Common myeloid progenitor, CD34-positive (primary cell): ENCODE results near the gene PTH1R.

Experiments used
- CTCF ChIA-PET: fragments of 350-600 bp; sonication (Branson Sonifier 250); formaldehyde crosslinking; loops from one replicate; lab custom pipeline; 2021; ENCODE audit warnings: antibody characterized with exemption; lab: Charles Lee
- POLR2A ChIA-PET: fragments of 350-600 bp; sonication (Branson Sonifier 250); formaldehyde crosslinking; loops from one replicate; lab custom pipeline; 2021; ENCODE audit warnings: antibody characterized with exemption; lab: Charles Lee
- DNase-seq, 3 donors: peaks; one replicate each; pipeline versions ENCODE4 v3.0.0 to v3.0.0-alpha.2; 2013
- H3K27ac ChIP-seq, 2 experiments: 1 replicate in 1 of 2; 2 replicates in 1 of 2; pipeline ENCODE4 v1.7.0; 2013; ENCODE audit warnings: inconsistent platforms in 2 of 2, low read length in 2 of 2, mild to moderate bottlenecking in 2 of 2, low read depth in 1 of 2, moderate library complexity in 1 of 2; ENCODE audit not compliant: severe bottlenecking in 2 of 2, insufficient read depth in 1 of 2, poor library complexity in 1 of 2
- H3K27me3 ChIP-seq, 5 experiments: replicated peaks in 2 of 5; 1 replicate in 3 of 5; 2 replicates in 2 of 5; pipeline versions ENCODE4 v1.6.1 to v1.7.0; 2013; ENCODE audit warnings: low read length in 4 of 5, mild to moderate bottlenecking in 2 of 5, moderate library complexity in 2 of 5, inconsistent platforms in 1 of 5; ENCODE audit not compliant: insufficient read depth in 5 of 5, control insufficient read depth in 4 of 5
- H3K36me3 ChIP-seq, 4 experiments: 1 replicate in 2 of 4; 2 replicates in 2 of 4; pipeline versions ENCODE4 v1.6.1 to v1.7.0; 2013; ENCODE audit warnings: low read length in 3 of 4, control low read depth in 1 of 4, mild to moderate bottlenecking in 1 of 4; ENCODE audit not compliant: control insufficient read depth in 4 of 4, insufficient read depth in 4 of 4
- H3K4me1 ChIP-seq, 4 experiments: 1 replicate in 3 of 4; 2 replicates in 1 of 4; pipeline versions ENCODE4 v1.6.1 to v1.7.1; 2013; ENCODE audit warnings: low read length in 3 of 4, mild to moderate bottlenecking in 3 of 4, control low read depth in 1 of 4, inconsistent platforms in 1 of 4, moderate library complexity in 1 of 4; ENCODE audit not compliant: control insufficient read depth in 4 of 4, insufficient read depth in 4 of 4; ENCODE audit errors: control extremely low read depth in 1 of 4
- H3K4me3 ChIP-seq, 7 experiments: 1 replicate in 4 of 7; 2 replicates in 3 of 7; pipeline versions ENCODE4 v1.5.1 to v1.7.0; 2013; ENCODE audit warnings: mild to moderate bottlenecking in 7 of 7, low read length in 6 of 7, moderate library complexity in 6 of 7, inconsistent platforms in 2 of 7, low read depth in 2 of 7, control low read depth in 1 of 7; ENCODE audit not compliant: insufficient read depth in 4 of 7, control insufficient read depth in 1 of 7; ENCODE audit errors: extremely low read depth in 1 of 7
- H3K9me3 ChIP-seq, 5 experiments: 1 replicate in 4 of 5; 2 replicates in 1 of 5; pipeline versions ENCODE4 v1.6.1 to v1.7.1; 2013; ENCODE audit warnings: low read length in 4 of 5, mild to moderate bottlenecking in 2 of 5, inconsistent platforms in 1 of 5, low read depth in 1 of 5, moderate library complexity in 1 of 5; ENCODE audit not compliant: control insufficient read depth in 4 of 5, insufficient read depth in 2 of 5; ENCODE audit errors: control extremely low read depth in 1 of 5
- WGBS: methylation state at CpG from one replicate; pipeline ENCODE4 v1.1.5; 2013; ENCODE audit not compliant: insufficient coverage; 5-methylcytosine and 5-hydroxymethylcytosine counted together

Gene PTH1R

DNA sequence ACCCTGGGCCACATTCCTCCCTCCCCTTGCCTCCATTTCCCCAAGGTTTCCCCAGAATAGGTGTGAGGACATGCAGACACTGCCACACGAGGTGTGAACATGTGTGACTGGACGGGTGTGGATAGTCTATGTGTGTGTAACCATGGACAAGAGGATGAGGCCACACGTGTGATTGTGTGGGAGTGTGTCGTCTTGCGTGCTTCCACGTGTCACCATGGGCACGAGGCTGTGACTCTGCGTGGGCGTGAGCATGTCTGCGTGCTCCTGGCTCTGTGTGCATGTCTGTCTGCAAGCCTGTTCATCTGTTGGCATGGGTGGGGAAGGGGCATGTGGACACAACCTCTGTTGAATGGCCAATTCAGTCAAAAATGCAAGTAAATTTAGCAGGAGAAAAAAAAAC, 8.1 kb upstream of the PTH1R start:
- 95% methylated on average over 9 of the region's 10 CpGs for WGBS
- no peaks in the 10 kb centered on the region for H3K36me3 ChIP-seq
- H3K4me3 ChIP-seq, result no peak overlapping the region
- DNase-seq, result no peak
- H3K9me3 ChIP-seq, result no peaks in the 10 kb centered on the region
- H3K27me3 ChIP-seq, result no peaks in the 10 kb centered on the region
- CTCF ChIA-PET, result interaction anchor here (1.0 to 6.0 kb wide), 4 partner anchors 10 to 40 kb away, joined by 4 to 68 read pairs (median 34); no protein-coding TSS in a partner anchor
- no peak overlapping the region for H3K27ac ChIP-seq
- POLR2A ChIA-PET, result no interaction called here
- peaks cover 4 to 24% (median 20%) of the 10 kb centered on the region in 4 experiments for H3K4me1 ChIP-seq

- no peaks in the 10 kb centered on the region for H3K9me3 ChIP-seq
- H3K4me3 ChIP-seq, result no peak overlapping the region
- no peak overlapping the region for H3K27ac ChIP-seq
- no peak for DNase-seq
- H3K4me1 ChIP-seq, result peaks cover 4 to 36% (median 30%) of the 10 kb centered on the region in 4 experiments
- no peaks in the 10 kb centered on the region for H3K27me3 ChIP-seq
- WGBS, result 100% methylated on average over 4 of the region's 5 CpGs
- H3K36me3 ChIP-seq, result no peaks in the 10 kb centered on the region
- POLR2A ChIA-PET, result no interaction called here
- CTCF ChIA-PET, result interaction anchor here (0.8 to 6.0 kb wide), 7 partner anchors 10 to 38 kb away, joined by 3 to 62 read pairs (median 6); no protein-coding TSS in a partner anchor
Observed at GRCh38 chr3:46870651-46871050, 6.9 kb upstream of the PTH1R start.

DNA sequence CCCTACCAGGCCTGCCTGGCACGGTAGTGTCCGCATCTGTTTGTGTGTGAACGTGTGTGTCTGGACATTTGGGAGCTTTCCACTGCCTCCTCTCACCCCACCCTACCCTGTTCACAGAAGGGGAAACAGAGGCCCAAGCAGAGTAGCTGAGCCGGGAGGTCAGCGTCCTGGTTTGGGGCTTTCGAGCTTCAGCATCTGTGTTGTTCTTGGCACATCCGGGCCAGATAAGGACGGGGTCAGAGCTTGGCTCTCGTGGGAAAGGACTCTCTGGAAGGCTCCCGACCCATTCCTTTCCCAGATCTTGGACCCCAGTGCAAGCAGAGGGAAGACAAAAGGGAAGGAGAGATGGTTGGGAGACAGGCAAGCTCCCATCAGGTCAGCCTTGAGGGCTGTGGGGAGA, 6.3 kb upstream of the PTH1R start:
- H3K4me1 ChIP-seq, result peaks cover 4 to 41% (median 35%) of the 10 kb centered on the region in 4 experiments
- no peak overlapping the region for H3K4me3 ChIP-seq
- DNase-seq, result no peak
- no peaks in the 10 kb centered on the region for H3K36me3 ChIP-seq
- ChIA-PET POLR2A (no interaction called here), CTCF (interaction anchor here (0.8 to 6.0 kb wide), 9 partner anchors 9 to 166 kb away, joined by 3 to 62 read pairs (median 6); no protein-coding TSS in a partner anchor)
- H3K27ac ChIP-seq, result no peak overlapping the region
- no peaks in the 10 kb centered on the region for H3K27me3 ChIP-seq
- H3K9me3 ChIP-seq, result no peaks in the 10 kb centered on the region
- 98% methylated on average over 7 of the region's 10 CpGs for WGBS

- no peaks in the 10 kb centered on the region for H3K36me3 ChIP-seq
- POLR2A ChIA-PET, result interaction anchor here (1.0 kb wide), 1 partner anchor 17 kb away, joined by 3 read pairs; no protein-coding TSS in a partner anchor
- no peaks in the 10 kb centered on the region for H3K27me3 ChIP-seq
- H3K4me3 ChIP-seq, result no peak overlapping the region
- H3K4me1 ChIP-seq, result peaks cover 4 to 41% (median 36%) of the 10 kb centered on the region in 4 experiments
- WGBS, result 35% methylated on average over 5 of the region's 5 CpGs
- no peaks in the 10 kb centered on the region for H3K9me3 ChIP-seq
- CTCF ChIA-PET, result interaction anchor here (0.9 to 6.0 kb wide), 9 partner anchors 9 to 168 kb away, joined by 3 to 62 read pairs (median 4); no protein-coding TSS in a partner anchor
- DNase-seq, result no peak
- H3K27ac ChIP-seq, result no peak overlapping the region
Observed at GRCh38 chr3:46873521-46873920, 4.0 kb upstream of the PTH1R start.

DNA sequence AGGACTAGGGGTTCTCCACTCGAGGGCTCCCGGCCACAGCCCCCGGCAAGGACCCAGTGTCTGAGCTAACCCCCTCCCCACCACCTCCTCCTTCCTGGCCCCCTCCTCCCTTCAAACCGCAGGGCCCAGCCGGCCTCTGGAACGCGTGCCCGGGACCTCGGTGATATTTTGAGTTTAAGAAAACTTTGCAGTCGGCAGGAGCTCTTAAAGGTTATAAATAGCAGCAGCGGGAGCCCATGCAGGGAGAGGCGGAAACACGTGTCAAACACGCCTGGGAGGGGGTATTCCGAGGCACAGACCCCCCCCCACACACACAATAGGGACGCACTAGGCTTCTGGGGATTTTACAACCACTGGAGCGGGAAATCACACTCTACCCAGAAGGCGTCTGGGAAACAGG, 3.1 kb upstream of the PTH1R start:
- no peaks in the 10 kb centered on the region for H3K27me3 ChIP-seq
- CTCF ChIA-PET, result interaction anchor here (0.9 to 6.0 kb wide), 7 partner anchors 16 to 164 kb away, joined by 3 to 62 read pairs (median 3); no protein-coding TSS in a partner anchor
- no peaks in the 10 kb centered on the region for H3K36me3 ChIP-seq
- 0% methylated on average over 7 of the region's 18 CpGs for WGBS
- POLR2A ChIA-PET, result no interaction called here
- no peaks in the 10 kb centered on the region for H3K9me3 ChIP-seq
- no peak overlapping the region for H3K4me3 ChIP-seq
- peaks cover 4 to 41% (median 36%) of the 10 kb centered on the region in 4 experiments for H3K4me1 ChIP-seq
- DNase-seq, result peak in 2 of 3 donors; percentile 59 to 65
- H3K27ac ChIP-seq, result no peak overlapping the region

GRCh38 chr3:46875560-46875959, 2.0 kb upstream of the PTH1R start:
- Histone ChIP-seq H3K4me1 (peaks cover 4 to 41% (median 36%) of the 10 kb centered on the region in 4 experiments), H3K27ac (no peak overlapping the region), H3K27me3 (peaks cover 0 to 8% (median under 1%) of the 10 kb centered on the region in 5 experiments), H3K4me3 (no peak overlapping the region), H3K9me3 (no peaks in the 10 kb centered on the region), H3K36me3 (no peaks in the 10 kb centered on the region)
- CTCF ChIA-PET, result interaction anchor here (1.7 to 6.0 kb wide), 4 partner anchors 9 to 21 kb away, joined by 12 to 62 read pairs (median 14); no protein-coding TSS in a partner anchor
- POLR2A ChIA-PET, result no interaction called here
- no peak for DNase-seq
- WGBS, result 94% methylated on average over 7 of the region's 9 CpGs
